ENCODE results near the gene NR4A2. TPM values are rescaled to one million over a fixed set of nuclear protein-coding genes. Genes with fewer than 3 reads are reported as not detected.

Gene NR4A2
- polyA plus RNA-seq, 6 donors from 2014 or later: 39.7 to 95.8 (median 56.0) TPM

GRCh38 chr2:156345582-156345981 is 13.1 kb upstream of the NR4A2 start:
- no peaks in the 10 kb centered on the region for H3K9me3 Mint-ChIP-seq
- DNase-seq (no peak), ATAC-seq (ENCODE audit: low read depth in 2 of 2) (no peak)
- no peaks in the 10 kb centered on the region for H3K36me3 Mint-ChIP-seq
- peak overlapping the region in 2 of 6 donors; percentile 33 to 58 for H3K27ac Mint-ChIP-seq
- H3K4me1 Mint-ChIP-seq: peaks cover 4 to 19% (median 15%) of the 10 kb centered on the region in 3 donors
- peak overlapping the region in 1 of 8 donors; percentile 2 for H3K4me3 Mint-ChIP-seq
- H3K27me3 Mint-ChIP-seq: no peaks in the 10 kb centered on the region

- DNase-seq (no peak), ATAC-seq (ENCODE audit: low read depth in 2 of 2) (no peak)
- Mint-ChIP-seq H3K4me3 (peak overlapping the region in 2 of 8 donors; percentile 93 to 95), H3K27me3 (no peaks in the 10 kb centered on the region), H3K36me3 (no peaks in the 10 kb centered on the region), H3K9me3 (no peaks in the 10 kb centered on the region), H3K4me1 (peaks cover 4 to 19% (median 15%) of the 10 kb centered on the region in 3 donors), H3K27ac (peak overlapping the region in 3 of 6 donors; percentile 98 to 99 (median 99))
Measured at GRCh38 chr2:156343940-156344301, 11.4 kb upstream of the NR4A2 start.

GRCh38 chr2:156343096-156343939 is 10.8 kb upstream of the NR4A2 start:
- Mint-ChIP-seq H3K4me3 (peak overlapping the region; percentile 84 to 95 (median 92)), H3K36me3 (no peaks in the 10 kb centered on the region), H3K27ac (peak overlapping the region; percentile 98 to 99 (median 99)), H3K4me1 (peaks cover 4 to 19% (median 15%) of the 10 kb centered on the region in 3 donors), H3K27me3 (no peaks in the 10 kb centered on the region), H3K9me3 (no peaks in the 10 kb centered on the region)
- ATAC-seq (ENCODE audit: low read depth in 2 of 2): no peak
- DNase-seq: no peak

GRCh38 chr2:156342254-156343095 is 10.0 kb upstream of the NR4A2 start:
- Mint-ChIP-seq H3K4me1 (peaks cover 4 to 19% (median 15%) of the 10 kb centered on the region in 3 donors), H3K36me3 (no peaks in the 10 kb centered on the region), H3K9me3 (no peaks in the 10 kb centered on the region), H3K4me3 (peak overlapping the region; percentile 90 to 98 (median 95)), H3K27ac (peak overlapping the region; percentile 99 to 100 (median 99)), H3K27me3 (no peaks in the 10 kb centered on the region)
- DNase-seq: peak; percentile 96
- ATAC-seq (ENCODE audit: low read depth in 2 of 2): peak; percentile 63 to 68

GRCh38 chr2:156341452-156342253 is 9.1 kb upstream of the NR4A2 start:
- Mint-ChIP-seq H3K27ac (peak overlapping the region; percentile 99 to 100 (median 99)), H3K4me3 (peak overlapping the region; percentile 86 to 98 (median 94)), H3K4me1 (peaks cover 4 to 19% (median 15%) of the 10 kb centered on the region in 3 donors), H3K9me3 (no peaks in the 10 kb centered on the region), H3K27me3 (no peaks in the 10 kb centered on the region), H3K36me3 (no peaks in the 10 kb centered on the region)
- DNase-seq (peak; percentile 90), ATAC-seq (ENCODE audit: low read depth in 2 of 2) (peak; percentile 69 to 71)

GRCh38 chr2:156340804-156341451 is 8.4 kb upstream of the NR4A2 start:
- Mint-ChIP-seq H3K4me3 (peak overlapping the region; percentile 86 to 98 (median 94)), H3K9me3 (no peaks in the 10 kb centered on the region), H3K36me3 (no peaks in the 10 kb centered on the region), H3K27ac (peak overlapping the region; percentile 99 to 100 (median 99)), H3K27me3 (no peaks in the 10 kb centered on the region), H3K4me1 (peaks cover 4 to 19% (median 15%) of the 10 kb centered on the region in 3 donors)
- DNase-seq (no peak), ATAC-seq (ENCODE audit: low read depth in 2 of 2) (no peak)

- Mint-ChIP-seq H3K27me3 (no peaks in the 10 kb centered on the region), H3K4me3 (peak overlapping the region; percentile 86 to 98 (median 94)), H3K27ac (peak overlapping the region in 3 of 6 donors; percentile 60 to 99 (median 99)), H3K4me1 (peaks cover 7 to 24% (median 18%) of the 10 kb centered on the region in 3 donors), H3K9me3 (peaks cover 0 to 4% (median 0%) of the 10 kb centered on the region in 7 donors), H3K36me3 (no peaks in the 10 kb centered on the region)
- no peak for ATAC-seq (ENCODE audit: low read depth in 2 of 2)
- DNase-seq: no peak
Measured at GRCh38 chr2:156340377-156340776, 7.9 kb upstream of the NR4A2 start.

GRCh38 chr2:156339865-156340264 is 7.3 kb upstream of the NR4A2 start:
- Mint-ChIP-seq H3K4me3 (peak overlapping the region in 1 of 8 donors; percentile 93), H3K4me1 (peaks cover 12 to 30% (median 20%) of the 10 kb centered on the region in 3 donors), H3K9me3 (peaks cover 0 to 5% (median 0%) of the 10 kb centered on the region in 7 donors), H3K27ac (peak overlapping the region in 1 of 6 donors; percentile 99), H3K27me3 (no peaks in the 10 kb centered on the region), H3K36me3 (no peaks in the 10 kb centered on the region)
- no peak for ATAC-seq (ENCODE audit: low read depth in 2 of 2)
- no peak for DNase-seq

- H3K9me3 Mint-ChIP-seq: peaks cover 0 to 5% (median 0%) of the 10 kb centered on the region in 7 donors
- no peak overlapping the region for H3K27ac Mint-ChIP-seq
- H3K4me1 Mint-ChIP-seq: peaks cover 16 to 35% (median 20%) of the 10 kb centered on the region in 3 donors
- no peaks in the 10 kb centered on the region for H3K36me3 Mint-ChIP-seq
- peak overlapping the region in 1 of 8 donors; percentile 93 for H3K4me3 Mint-ChIP-seq
- no peaks in the 10 kb centered on the region for H3K27me3 Mint-ChIP-seq
- ATAC-seq (ENCODE audit: low read depth in 2 of 2) (no peak), DNase-seq (no peak)
Measured at GRCh38 chr2:156339110-156339847, 6.8 kb upstream of the NR4A2 start.

GRCh38 chr2:156338578-156338977 is 6.1 kb upstream of the NR4A2 start:
- peak overlapping the region in 1 of 8 donors; percentile 93 for H3K4me3 Mint-ChIP-seq
- H3K4me1 Mint-ChIP-seq: peaks cover 20 to 42% (median 20%) of the 10 kb centered on the region in 3 donors
- DNase-seq (no peak), ATAC-seq (ENCODE audit: low read depth in 2 of 2) (no peak)
- H3K27ac Mint-ChIP-seq: no peak overlapping the region
- peaks cover 0 to 5% (median 0%) of the 10 kb centered on the region in 7 donors for H3K9me3 Mint-ChIP-seq
- no peaks in the 10 kb centered on the region for H3K27me3 Mint-ChIP-seq
- H3K36me3 Mint-ChIP-seq: no peaks in the 10 kb centered on the region

GRCh38 chr2:156334496-156335478 is 2.3 kb upstream of the NR4A2 start:
- ATAC-seq (ENCODE audit: low read depth in 2 of 2) (peak; percentile 18 to 24), DNase-seq (peak; percentile 85)
- Mint-ChIP-seq H3K27me3 (peaks cover 24% of the 10 kb centered on the region in 3 donors), H3K4me1 (peaks cover 36 to 58% (median 39%) of the 10 kb centered on the region in 3 donors), H3K4me3 (peak overlapping the region; percentile 92 to 99 (median 98)), H3K9me3 (peaks cover 2 to 12% (median 4%) of the 10 kb centered on the region in 7 donors), H3K27ac (peak overlapping the region; percentile 99 to 100 (median 100)), H3K36me3 (peaks cover 0 to 7% of the 10 kb centered on the region in 2 donors)

All from naive B cell (primary cell).